CD4-positive, alpha-beta T cell (primary cell): Measurements from ENCODE around the gene SF3A2. TPM values are rescaled to one million over a fixed set of nuclear protein-coding genes. Genes with fewer than 3 reads are reported as not detected.

Experiments used
- ATAC-seq: fragments of 200-7000 bp; cut with Tn5 transposase; one replicate; pipeline ENCODE4 v1.10.0; 2022; ENCODE audit warnings: mild to moderate bottlenecking; ENCODE audit not compliant: poor library complexity
- CTCF ChIA-PET: fragments of 350-600 bp; sonication (Branson Sonifier 250); formaldehyde crosslinking; loops from one replicate; lab custom pipeline; 2021; ENCODE audit warnings: antibody characterized with exemption, inconsistent platforms; lab: Charles Lee
- POLR2A ChIA-PET: fragments of 350-600 bp; sonication (Branson Sonifier 250); formaldehyde crosslinking; loops from one replicate; lab custom pipeline; 2021; ENCODE audit warnings: antibody characterized with exemption, inconsistent platforms; lab: Charles Lee
- DNase-seq, 14 experiments: peaks; one replicate each; pipeline ENCODE4 v3.0.0-alpha.2; 2013 to 2020; ENCODE audit warnings: mixed read lengths in 2 of 14
- H3K27ac ChIP-seq, 2 donors: one replicate each; pipeline versions ENCODE4 v1.5.1 to v1.7.0; 2013; ENCODE audit warnings: low read length in 2 of 2, low read depth in 1 of 2, mild to moderate bottlenecking in 1 of 2
- H3K27me3 ChIP-seq, 2 experiments: 1 replicate in 1 of 2; 2 replicates in 1 of 2; pipeline versions ENCODE4 v1.6.1 to v1.7.0; 2013; ENCODE audit warnings: low read length in 2 of 2, control low read depth in 1 of 2, mild to moderate bottlenecking in 1 of 2, moderate library complexity in 1 of 2; ENCODE audit not compliant: insufficient read depth in 2 of 2, control insufficient read depth in 1 of 2
- H3K36me3 ChIP-seq: one replicate; pipeline ENCODE4 v1.6.1; 2013; ENCODE audit warnings: low read length, control low read depth; ENCODE audit not compliant: insufficient read depth
- H3K4me1 ChIP-seq: one replicate; pipeline ENCODE4 v1.6.1; 2013; ENCODE audit warnings: low read length, control low read depth; ENCODE audit not compliant: insufficient read depth
- H3K4me3 ChIP-seq: one replicate; pipeline ENCODE4 v1.5.1; 2013; ENCODE audit warnings: mild to moderate bottlenecking, low read length, moderate library complexity
- H3K9me3 ChIP-seq, 2 experiments: 1 replicate in 1 of 2; 2 replicates in 1 of 2; pipeline versions ENCODE4 v1.6.1 to v1.7.0; 2013; ENCODE audit warnings: low read length in 2 of 2, mild to moderate bottlenecking in 2 of 2, control low read depth in 1 of 2, moderate library complexity in 1 of 2; ENCODE audit not compliant: control insufficient read depth in 1 of 2, insufficient read depth in 1 of 2
- H3K27ac Mint-ChIP-seq: one replicate; pipeline ENCODE4 v1.8.0; 2020; ENCODE audit warnings: mixed read lengths
- H3K27me3 Mint-ChIP-seq: one replicate; pipeline ENCODE4 v1.8.0; 2021; ENCODE audit warnings: mixed read lengths
- H3K36me3 Mint-ChIP-seq: one replicate; pipeline ENCODE4 v1.8.0; 2021; ENCODE audit warnings: low read depth, mixed read lengths
- H3K4me1 Mint-ChIP-seq: one replicate; pipeline ENCODE4 v1.8.0; 2021; ENCODE audit warnings: low read depth, mixed read lengths
- H3K4me3 Mint-ChIP-seq: one replicate; pipeline ENCODE4 v1.8.0; 2020; ENCODE audit warnings: mild to moderate bottlenecking, mixed read lengths
- H3K9me3 Mint-ChIP-seq: one replicate; pipeline ENCODE4 v1.8.0; 2020; ENCODE audit warnings: mixed read lengths
- CTCF ChIP-seq: fragments of 200-600 bp; IDR thresholded peaks from one replicate; pipeline ENCODE4 v1.8.0; 2022; ENCODE audit warnings: antibody characterized with exemption, mild to moderate bottlenecking
- intact Hi-C, 2 experiments: fragments of 100-400 bp; cut with DNase I in 1 of 2; cut with micrococcal nuclease in 1 of 2; formaldehyde crosslinking; loops; one replicate each; pipeline versions ENCODE4 v1.15.1 to v1.9.0; 2023 to 2025; cut with DNase I, micrococcal nuclease
- total RNA-seq, 174 experiments: library from RNA in 2 of 174; stranded (reverse) in 2 of 174; gene quantifications; one replicate each; pipeline ENCODE4 v1.2.3 and lab custom pipeline; 2021 to 2026

Gene SF3A2
- total RNA-seq, 2 experiments from 2014 or later: 186 to 194 TPM

- TF ChIP-seq CTCF: no peak
- ATAC-seq: peak; percentile 43
- intact Hi-C loops: no loop called here
- H3K36me3 ChIP-seq: peaks cover 47% of the 10 kb centered on the region
- Mint-ChIP-seq H3K4me1 (no peaks in the 10 kb centered on the region), H3K36me3 (peaks cover 39% of the 10 kb centered on the region), H3K27me3 (no peaks in the 10 kb centered on the region), H3K27ac (no peak overlapping the region), H3K9me3 (no peaks in the 10 kb centered on the region), H3K4me3 (no peak overlapping the region)
- ChIA-PET POLR2A (no interaction called here), CTCF (no interaction called here)
- DNase-seq: peak in 1 of 14 experiments; percentile 55
- no peaks in the 10 kb centered on the region for H3K4me1 ChIP-seq
- no peak overlapping the region for H3K4me3 ChIP-seq
- H3K9me3 ChIP-seq: no peaks in the 10 kb centered on the region
- no peak overlapping the region for H3K27ac ChIP-seq
- H3K27me3 ChIP-seq: no peaks in the 10 kb centered on the region
These were observed 12.7 kb upstream of the SF3A2 start for GRCh38 chr19:2223959-2224358.

- Histone ChIP-seq H3K4me3 (no peak overlapping the region), H3K27ac (no peak overlapping the region), H3K4me1 (no peaks in the 10 kb centered on the region), H3K27me3 (no peaks in the 10 kb centered on the region), H3K9me3 (no peaks in the 10 kb centered on the region), H3K36me3 (peaks cover 46% of the 10 kb centered on the region)
- no peak for DNase-seq
- Mint-ChIP-seq H3K27ac (no peak overlapping the region), H3K36me3 (peaks cover 40% of the 10 kb centered on the region), H3K4me1 (no peaks in the 10 kb centered on the region), H3K9me3 (no peaks in the 10 kb centered on the region), H3K27me3 (no peaks in the 10 kb centered on the region), H3K4me3 (no peak overlapping the region)
- no peak for ATAC-seq
- no peak for TF ChIP-seq CTCF
- intact Hi-C loops: no loop called here
- ChIA-PET CTCF (no interaction called here), POLR2A (no interaction called here)
These were observed 11.8 kb upstream of the SF3A2 start for GRCh38 chr19:2224754-2225349.

GRCh38 chr19:2225415-2226050, 11.1 kb upstream of the SF3A2 start:
- no peaks in the 10 kb centered on the region for H3K27me3 Mint-ChIP-seq
- ChIA-PET CTCF (no interaction called here), POLR2A (no interaction called here)
- H3K36me3 Mint-ChIP-seq: peaks cover 39% of the 10 kb centered on the region
- intact Hi-C loops: no loop called here
- ATAC-seq (no peak), DNase-seq (no peak)
- no peaks in the 10 kb centered on the region for H3K9me3 ChIP-seq
- H3K27me3 ChIP-seq: no peaks in the 10 kb centered on the region
- peaks cover 45% of the 10 kb centered on the region for H3K36me3 ChIP-seq
- no peak overlapping the region for H3K27ac ChIP-seq
- TF ChIP-seq CTCF: no peak
- no peak overlapping the region for H3K4me3 ChIP-seq
- no peak overlapping the region for H3K27ac Mint-ChIP-seq
- no peaks in the 10 kb centered on the region for H3K4me1 Mint-ChIP-seq
- H3K9me3 Mint-ChIP-seq: no peaks in the 10 kb centered on the region
- H3K4me1 ChIP-seq: no peaks in the 10 kb centered on the region
- no peak overlapping the region for H3K4me3 Mint-ChIP-seq
